AG04450 (cell line): ENCODE results near the gene PGP. TPM values are rescaled to one million over a fixed set of nuclear protein-coding genes. Genes with fewer than 3 reads are reported as not detected.

Source experiments
- CTCF ChIA-PET: fragments of 300-600, 350-600 bp; formaldehyde crosslinking; extraction: SDS; loops from one replicate; lab custom pipeline; 2022; ENCODE audit warnings: antibody characterized with exemption, inconsistent platforms; lab: Charles Lee
- POLR2A ChIA-PET: fragments of 350-600 bp; formaldehyde crosslinking; extraction: SDS; loops from one replicate; lab custom pipeline; 2021; ENCODE audit warnings: antibody characterized with exemption, inconsistent platforms; lab: Yijun Ruan, JAX
- DNase-seq: peaks from one replicate; pipeline ENCODE4 v3.0.0-alpha.2; 2011; ENCODE audit warnings: low read depth, low spot score
- H3K27ac ChIP-seq: one replicate; pipeline ENCODE4 v1.5.1; 2012; ENCODE audit warnings: low read depth, low read length, control low read depth
- H3K27me3 ChIP-seq: one replicate; pipeline ENCODE4 v1.6.0; 2012; ENCODE audit warnings: low read length; ENCODE audit not compliant: control insufficient read depth, insufficient read depth
- H3K4me3 ChIP-seq: 2 replicates; pipeline ENCODE4 v1.5.1; 2011; ENCODE audit warnings: mild to moderate bottlenecking, low read depth, low read length, control low read depth
- H3K9me3 ChIP-seq: 2 replicates; pipeline ENCODE4 v1.5.1; 2012; ENCODE audit warnings: low read length; ENCODE audit not compliant: control insufficient read depth, insufficient read depth
- polyA plus RNA-seq: library from polyadenylated mRNA; depleted of rRNA; stranded (reverse); fragments of >200 nt; gene quantifications from 2 replicates; pipeline ENCODE4 v1.2.3, GENCODE V29; 2011
- TF ChIP-seq, protein P1 (sequence below): IDR thresholded peaks from 2 replicates; pipeline ENCODE4 v1.5.1; 2011; ENCODE audit warnings: low read depth, low read length, control low read depth, inconsistent platforms

Gene PGP
- polyA plus RNA-seq, 1 experiment = 3.6 TPM

- TF ChIP-seq, protein P1, sequence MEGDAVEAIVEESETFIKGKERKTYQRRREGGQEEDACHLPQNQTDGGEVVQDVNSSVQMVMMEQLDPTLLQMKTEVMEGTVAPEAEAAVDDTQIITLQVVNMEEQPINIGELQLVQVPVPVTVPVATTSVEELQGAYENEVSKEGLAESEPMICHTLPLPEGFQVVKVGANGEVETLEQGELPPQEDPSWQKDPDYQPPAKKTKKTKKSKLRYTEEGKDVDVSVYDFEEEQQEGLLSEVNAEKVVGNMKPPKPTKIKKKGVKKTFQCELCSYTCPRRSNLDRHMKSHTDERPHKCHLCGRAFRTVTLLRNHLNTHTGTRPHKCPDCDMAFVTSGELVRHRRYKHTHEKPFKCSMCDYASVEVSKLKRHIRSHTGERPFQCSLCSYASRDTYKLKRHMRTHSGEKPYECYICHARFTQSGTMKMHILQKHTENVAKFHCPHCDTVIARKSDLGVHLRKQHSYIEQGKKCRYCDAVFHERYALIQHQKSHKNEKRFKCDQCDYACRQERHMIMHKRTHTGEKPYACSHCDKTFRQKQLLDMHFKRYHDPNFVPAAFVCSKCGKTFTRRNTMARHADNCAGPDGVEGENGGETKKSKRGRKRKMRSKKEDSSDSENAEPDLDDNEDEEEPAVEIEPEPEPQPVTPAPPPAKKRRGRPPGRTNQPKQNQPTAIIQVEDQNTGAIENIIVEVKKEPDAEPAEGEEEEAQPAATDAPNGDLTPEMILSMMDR = no peak
- DNase-seq = no peak
- CTCF ChIA-PET = no interaction called here
- H3K4me3 ChIP-seq = no peak overlapping the region
- peaks cover 54% of the 10 kb centered on the region for H3K27me3 ChIP-seq
- no peak overlapping the region for H3K27ac ChIP-seq
- POLR2A ChIA-PET = interaction anchor here (0.9 kb wide), 1 partner anchor 44 kb away, joined by 5 read pairs; the partner anchor contains the start of gene TRAF7
- peaks cover 9% of the 10 kb centered on the region for H3K9me3 ChIP-seq
These were observed 15.5 kb downstream of the PGP start for GRCh38 chr16:2199095-2199494.

GRCh38 chr16:2198283-2198682 lies 16.4 kb downstream of the PGP start:
- ChIA-PET POLR2A (interaction anchor here (0.9 kb wide), 1 partner anchor 234 kb away, joined by 3 read pairs; the partner anchor contains the start of gene RPS2), CTCF (no interaction called here)
- Histone ChIP-seq H3K27ac (no peak overlapping the region), H3K9me3 (peaks cover 6% of the 10 kb centered on the region), H3K4me3 (no peak overlapping the region), H3K27me3 (peaks cover 61% of the 10 kb centered on the region)
- TF ChIP-seq, protein P1 = no peak
- DNase-seq = no peak

DNA sequence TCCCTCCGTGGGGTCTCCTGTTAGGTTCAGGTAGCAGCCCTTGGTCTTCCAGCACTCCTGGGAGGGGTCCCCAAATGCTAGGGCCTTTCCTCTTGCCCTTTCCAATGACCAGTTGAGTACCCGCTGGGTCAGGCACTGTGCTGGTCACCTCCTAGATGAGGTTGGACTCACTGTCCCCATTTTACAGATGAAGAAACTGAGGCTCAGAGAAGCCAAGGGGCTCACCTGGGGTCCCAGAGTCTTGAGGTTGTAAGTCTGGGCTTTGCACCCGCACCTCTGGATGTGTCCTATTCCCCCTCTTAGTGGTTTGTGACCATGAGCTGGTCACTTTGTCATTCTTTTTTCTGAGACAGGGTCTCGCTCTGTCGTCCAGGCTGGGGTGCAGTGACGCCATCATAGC lies 16.9 kb downstream of the PGP start:
- Histone ChIP-seq H3K9me3 (peaks cover 6% of the 10 kb centered on the region), H3K27ac (no peak overlapping the region), H3K4me3 (no peak overlapping the region), H3K27me3 (peaks cover 64% of the 10 kb centered on the region)
- TF ChIP-seq, protein P1 = no peak
- DNase-seq = no peak
- ChIA-PET POLR2A (interaction anchor here (0.9 kb wide), 1 partner anchor 233 kb away, joined by 3 read pairs; the partner anchor contains the start of gene RPS2), CTCF (no interaction called here)

DNA sequence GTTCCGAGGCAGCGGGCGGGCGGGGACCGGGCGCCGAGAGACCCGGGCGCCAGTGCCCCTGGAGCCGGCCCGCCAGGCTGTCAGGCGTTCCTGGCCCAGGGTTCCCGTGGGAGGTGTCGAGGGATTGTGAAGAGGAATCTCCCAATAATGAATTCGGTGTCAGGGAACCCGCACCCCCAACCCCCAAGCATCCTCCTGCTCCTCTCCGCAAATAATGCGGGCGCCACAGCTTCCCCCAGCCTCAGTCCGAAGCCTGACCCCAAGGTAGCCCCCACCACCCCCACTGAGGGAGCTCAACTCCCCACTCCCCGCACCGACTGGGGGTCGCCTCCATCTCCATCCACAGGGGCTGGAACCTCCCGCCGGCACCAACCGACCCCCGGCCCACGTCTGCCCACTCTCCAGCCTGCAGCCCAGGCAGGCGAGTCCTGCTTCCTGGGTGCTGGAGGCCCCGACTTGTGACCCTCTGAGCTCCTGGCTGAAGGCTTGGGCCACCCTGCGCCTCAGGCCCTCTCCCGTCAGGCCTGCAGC lies 17.6 kb downstream of the PGP start:
- peaks cover 64% of the 10 kb centered on the region for H3K27me3 ChIP-seq
- CTCF ChIA-PET = no interaction called here
- no peak overlapping the region for H3K27ac ChIP-seq
- H3K9me3 ChIP-seq = peaks cover 6% of the 10 kb centered on the region
- no peak for DNase-seq
- TF ChIP-seq, protein P1 = no peak
- POLR2A ChIA-PET = interaction anchor here (3.4 kb wide), 1 partner anchor 42 kb away, joined by 16 read pairs; the partner anchor contains the start of gene TRAF7
- H3K4me3 ChIP-seq = no peak overlapping the region

GRCh38 chr16:2196162-2196980 lies 18.3 kb downstream of the PGP start, which contains the start of gene CASKIN1:
TSS of gene CASKIN1 (minus strand) at chr16:2196605. CDS start at chr16:2196432, 173 bp downstream.
- POLR2A ChIA-PET = interaction anchor here (0.5 to 3.4 kb wide), 3 partner anchors 7 to 41 kb away, joined by 3 to 16 read pairs (median 3); partner anchors contain the start of gene TRAF7
- TF ChIP-seq, protein P1 = no peak
- CTCF ChIA-PET = no interaction called here
- Histone ChIP-seq H3K27ac (no peak within 1 kb of the TSS), H3K4me3 (peak within 1 kb of the TSS; percentile 44), H3K27me3 (peaks cover 64% of the 10 kb centered on the region), H3K9me3 (peaks cover 6% of the 10 kb centered on the region)
- DNase-seq = no peak
